HEK293 (cell line): Measurements from ENCODE around the gene PPARD.

ENCODE experiments used
- CTCF ChIA-PET: fragments of 350-600 bp; formaldehyde crosslinking; extraction: SDS; loops from one replicate; lab custom pipeline; 2021; ENCODE audit warnings: antibody characterized with exemption; lab: Yijun Ruan, JAX
- POLR2A ChIA-PET: fragments of 300-600 bp; formaldehyde crosslinking; extraction: SDS; loops from one replicate; lab custom pipeline; 2020; ENCODE audit warnings: antibody characterized with exemption, inconsistent platforms; lab: Yijun Ruan, JAX
- H3K27ac ChIP-seq: fragments of 200-500 bp; sonication (Bioruptor generic); 2 replicates; pipeline ENCODE4 v1.5.1; 2014; ENCODE audit warnings: low read depth, low read length, control low read depth, inconsistent platforms; ENCODE audit errors: extremely low read depth
- H3K36me3 ChIP-seq, 2 experiments: fragments of 200-500 bp in 1 of 2; sonication (Bioruptor generic) in 1 of 2; 1 replicate in 1 of 2; 2 replicates in 1 of 2; pipeline ENCODE4 v1.5.1; 2014 to 2017; ENCODE audit warnings: inconsistent platforms in 2 of 2, low read length in 2 of 2; ENCODE audit not compliant: control insufficient read depth in 2 of 2, insufficient read depth in 1 of 2
- H3K4me1 ChIP-seq: fragments of 200-500 bp; sonication (Bioruptor generic); 2 replicates; pipeline ENCODE4 v1.5.1; 2014; ENCODE audit warnings: mild to moderate bottlenecking, low read length, inconsistent platforms; ENCODE audit not compliant: control insufficient read depth, insufficient read depth
- H3K4me3 ChIP-seq: 2 replicates; pipeline ENCODE4 v1.5.1; 2011; ENCODE audit warnings: low read depth, mild to moderate bottlenecking, control low read depth, low read length, moderate library complexity
- H3K9me3 ChIP-seq: fragments of 200-500 bp; sonication (Bioruptor generic); 2 replicates; pipeline ENCODE4 v1.5.1; 2014; ENCODE audit warnings: low read depth, low read length, inconsistent platforms; ENCODE audit not compliant: control insufficient read depth, insufficient read depth
- GFI1B ChIP-seq: fragments of 450-650 bp; formaldehyde crosslinking; IDR thresholded peaks from 2 replicates; pipeline ENCODE4 v1.5.1; 2016; ENCODE audit warnings: missing biosample characterization, missing genetic modification characterization
- GLIS1 ChIP-seq: fragments of 450-650 bp; formaldehyde crosslinking; IDR thresholded peaks from 2 replicates; pipeline ENCODE4 v1.5.1; 2016; ENCODE audit warnings: missing biosample characterization, missing genetic modification characterization
- HOXA7 ChIP-seq: sonication (generic); formaldehyde crosslinking; IDR thresholded peaks from 2 replicates; pipeline ENCODE4 v1.8.1; 2022; ENCODE audit warnings: missing genetic modification reagents, borderline replicate concordance
- PRDM1 ChIP-seq: fragments of 450-650 bp; formaldehyde crosslinking; IDR thresholded peaks from 2 replicates; pipeline ENCODE4; 2016; ENCODE audit warnings: missing biosample characterization, missing genetic modification characterization
- REPIN1 ChIP-seq: fragments of 450-650 bp; formaldehyde crosslinking; IDR thresholded peaks from 2 replicates; pipeline ENCODE4 v1.5.1; 2017; ENCODE audit warnings: missing biosample characterization, missing genetic modification characterization, low read depth
- SP7 ChIP-seq: fragments of 450-650 bp; formaldehyde crosslinking; IDR thresholded peaks from 2 replicates; pipeline ENCODE4 v1.5.1; 2016; ENCODE audit warnings: missing biosample characterization, missing genetic modification characterization
- TCF7L2 ChIP-seq: IDR thresholded peaks from 2 replicates; pipeline ENCODE4 v1.6.1; 2011; ENCODE audit warnings: low read depth, mild to moderate bottlenecking, inconsistent platforms, low read length, moderate library complexity, borderline replicate concordance
- ZEB2 ChIP-seq: fragments of 450-650 bp; formaldehyde crosslinking; IDR thresholded peaks from 2 replicates; pipeline ENCODE4 v1.5.1; 2016; ENCODE audit warnings: missing biosample characterization, missing genetic modification characterization
- ZIC2 ChIP-seq: fragments of 450-650 bp; formaldehyde crosslinking; IDR thresholded peaks from 2 replicates; pipeline ENCODE4 v1.5.1; 2016; ENCODE audit warnings: missing biosample characterization, missing genetic modification characterization
- ZNF112 ChIP-seq: fragments of 450-650 bp; formaldehyde crosslinking; IDR thresholded peaks from 2 replicates; pipeline ENCODE4 v1.5.0; 2017; ENCODE audit warnings: missing biosample characterization, missing genetic modification characterization
- ZNF2 ChIP-seq: fragments of 450-650 bp; formaldehyde crosslinking; IDR thresholded peaks from 2 replicates; pipeline ENCODE4 v1.5.1; 2016; ENCODE audit warnings: missing biosample characterization, missing genetic modification characterization
- ZNF433 ChIP-seq: fragments of 450-650 bp; formaldehyde crosslinking; IDR thresholded peaks from 2 replicates; pipeline ENCODE4 v1.5.1; 2016; ENCODE audit warnings: missing biosample characterization, missing genetic modification characterization, low read depth
- ZNF473 ChIP-seq: fragments of 450-650 bp; formaldehyde crosslinking; IDR thresholded peaks from 2 replicates; pipeline ENCODE4 v1.5.1; 2017; ENCODE audit warnings: missing biosample characterization, missing genetic modification characterization
- ZNF510 ChIP-seq: fragments of 450-650 bp; formaldehyde crosslinking; IDR thresholded peaks from 2 replicates; pipeline ENCODE4 v1.5.1; 2018; ENCODE audit warnings: mild to moderate bottlenecking, missing genetic modification characterization, missing biosample characterization; ENCODE audit not compliant: insufficient replicate concordance
- ZNF571 ChIP-seq: fragments of 450-650 bp; formaldehyde crosslinking; IDR thresholded peaks from 2 replicates; pipeline ENCODE4 v1.5.0; 2017; ENCODE audit warnings: missing biosample characterization, missing genetic modification characterization
- ZNF624 ChIP-seq: fragments of 450-650 bp; formaldehyde crosslinking; IDR thresholded peaks from 2 replicates; pipeline ENCODE4 v1.5.1; 2017; ENCODE audit warnings: missing biosample characterization, missing genetic modification characterization
- ZNF660 ChIP-seq: fragments of 450-650 bp; IDR thresholded peaks from 2 replicates; pipeline ENCODE4 v1.5.1; 2018; ENCODE audit warnings: missing biosample characterization, mild to moderate bottlenecking, missing genetic modification characterization
- TF ChIP-seq, protein P1 (sequence below): fragments of 450-650 bp; formaldehyde crosslinking; IDR thresholded peaks from 2 replicates; pipeline ENCODE4 v1.5.1; 2017; ENCODE audit warnings: missing biosample characterization, mild to moderate bottlenecking, missing genetic modification characterization, moderate library complexity
- TF ChIP-seq, protein P2 (sequence below): fragments of 450-650 bp; formaldehyde crosslinking; IDR thresholded peaks from 2 replicates; pipeline ENCODE4 v1.5.1; 2016; ENCODE audit warnings: missing biosample characterization, missing genetic modification characterization, low read depth
- TF ChIP-seq, protein P3 (sequence below): fragments of 450-650 bp; formaldehyde crosslinking; IDR thresholded peaks from 2 replicates; pipeline ENCODE4; 2016; ENCODE audit warnings: missing biosample characterization, missing genetic modification characterization
- TF ChIP-seq, protein P4 (sequence below): fragments of 450-650 bp; IDR thresholded peaks from 2 replicates; pipeline ENCODE4 v1.5.1; 2018; ENCODE audit warnings: missing biosample characterization, mild to moderate bottlenecking, missing genetic modification characterization
- TF ChIP-seq, protein P5 (sequence below): fragments of 450-650 bp; formaldehyde crosslinking; IDR thresholded peaks from 2 replicates; pipeline ENCODE4 v1.5.1; 2016; ENCODE audit warnings: missing biosample characterization, missing genetic modification characterization
- TF ChIP-seq, protein P6 (sequence below): fragments of 450-650 bp; formaldehyde crosslinking; IDR thresholded peaks from 2 replicates; pipeline ENCODE4 v1.5.1; 2016; ENCODE audit warnings: missing biosample characterization, missing genetic modification characterization, borderline replicate concordance
- TF ChIP-seq, protein P7 (sequence below): fragments of 450-650 bp; formaldehyde crosslinking; IDR thresholded peaks from 2 replicates; pipeline ENCODE4 v1.5.1; 2017; ENCODE audit warnings: missing biosample characterization, missing genetic modification characterization

The PPARD gene

DNA sequence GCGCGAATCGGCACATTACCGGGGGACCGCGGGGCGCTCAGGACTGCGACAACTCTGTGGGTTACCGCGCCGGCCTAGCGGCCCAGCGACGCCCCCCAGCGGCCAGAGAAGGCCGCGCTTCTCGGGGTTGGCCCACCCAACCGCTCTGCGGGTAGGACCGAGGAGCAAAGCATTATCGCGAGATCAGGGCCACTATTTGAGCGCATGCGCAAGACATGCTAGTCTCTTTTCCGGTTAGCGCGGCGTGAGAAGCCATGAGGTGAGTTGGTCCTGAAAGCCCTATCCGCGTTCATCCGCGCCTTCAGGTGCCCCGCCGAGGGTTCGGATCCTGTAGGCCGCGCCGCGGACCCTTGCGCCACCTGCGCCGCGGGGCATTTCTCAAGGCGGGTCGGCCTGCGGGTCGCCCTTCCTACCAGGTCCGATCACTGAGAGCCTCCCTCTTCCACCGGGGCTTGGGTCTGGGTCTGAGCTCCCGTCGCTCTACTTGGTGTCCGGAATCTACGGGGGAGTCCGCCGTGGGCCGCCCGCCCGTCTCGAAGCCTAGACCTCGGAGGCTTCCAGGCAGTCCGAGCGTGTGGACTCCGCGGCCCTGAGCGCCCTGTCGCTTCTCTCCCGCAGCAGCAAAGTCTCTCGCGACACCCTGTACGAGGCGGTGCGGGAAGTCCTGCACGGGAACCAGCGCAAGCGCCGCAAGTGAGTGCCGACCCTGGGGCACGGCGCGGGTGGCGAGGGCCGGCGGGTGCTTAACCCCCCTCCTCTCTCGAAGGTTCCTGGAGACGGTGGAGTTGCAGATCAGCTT, 126.0 kb downstream of the PPARD start, which contains the start of gene RPL10A (continued):
- TF ChIP-seq, protein P1, sequence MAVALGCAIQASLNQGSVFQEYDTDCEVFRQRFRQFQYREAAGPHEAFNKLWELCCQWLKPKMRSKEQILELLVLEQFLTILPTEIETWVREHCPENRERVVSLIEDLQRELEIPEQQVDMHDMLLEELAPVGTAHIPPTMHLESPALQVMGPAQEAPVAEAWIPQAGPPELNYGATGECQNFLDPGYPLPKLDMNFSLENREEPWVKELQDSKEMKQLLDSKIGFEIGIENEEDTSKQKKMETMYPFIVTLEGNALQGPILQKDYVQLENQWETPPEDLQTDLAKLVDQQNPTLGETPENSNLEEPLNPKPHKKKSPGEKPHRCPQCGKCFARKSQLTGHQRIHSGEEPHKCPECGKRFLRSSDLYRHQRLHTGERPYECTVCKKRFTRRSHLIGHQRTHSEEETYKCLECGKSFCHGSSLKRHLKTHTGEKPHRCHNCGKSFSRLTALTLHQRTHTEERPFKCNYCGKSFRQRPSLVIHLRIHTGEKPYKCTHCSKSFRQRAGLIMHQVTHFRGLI (tag by site-specific recombination), result no peak; the same call in none of the 2 replicates
- TF ChIP-seq ZNF433 (tag by site-specific recombination) (no peak), ZIC2 (peak; percentile 74)
- TF ChIP-seq, protein P2, sequence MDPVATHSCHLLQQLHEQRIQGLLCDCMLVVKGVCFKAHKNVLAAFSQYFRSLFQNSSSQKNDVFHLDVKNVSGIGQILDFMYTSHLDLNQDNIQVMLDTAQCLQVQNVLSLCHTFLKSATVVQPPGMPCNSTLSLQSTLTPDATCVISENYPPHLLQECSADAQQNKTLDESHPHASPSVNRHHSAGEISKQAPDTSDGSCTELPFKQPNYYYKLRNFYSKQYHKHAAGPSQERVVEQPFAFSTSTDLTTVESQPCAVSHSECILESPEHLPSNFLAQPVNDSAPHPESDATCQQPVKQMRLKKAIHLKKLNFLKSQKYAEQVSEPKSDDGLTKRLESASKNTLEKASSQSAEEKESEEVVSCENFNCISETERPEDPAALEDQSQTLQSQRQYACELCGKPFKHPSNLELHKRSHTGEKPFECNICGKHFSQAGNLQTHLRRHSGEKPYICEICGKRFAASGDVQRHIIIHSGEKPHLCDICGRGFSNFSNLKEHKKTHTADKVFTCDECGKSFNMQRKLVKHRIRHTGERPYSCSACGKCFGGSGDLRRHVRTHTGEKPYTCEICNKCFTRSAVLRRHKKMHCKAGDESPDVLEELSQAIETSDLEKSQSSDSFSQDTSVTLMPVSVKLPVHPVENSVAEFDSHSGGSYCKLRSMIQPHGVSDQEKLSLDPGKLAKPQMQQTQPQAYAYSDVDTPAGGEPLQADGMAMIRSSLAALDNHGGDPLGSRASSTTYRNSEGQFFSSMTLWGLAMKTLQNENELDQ (tag by site-specific recombination), result no peak

DNA sequence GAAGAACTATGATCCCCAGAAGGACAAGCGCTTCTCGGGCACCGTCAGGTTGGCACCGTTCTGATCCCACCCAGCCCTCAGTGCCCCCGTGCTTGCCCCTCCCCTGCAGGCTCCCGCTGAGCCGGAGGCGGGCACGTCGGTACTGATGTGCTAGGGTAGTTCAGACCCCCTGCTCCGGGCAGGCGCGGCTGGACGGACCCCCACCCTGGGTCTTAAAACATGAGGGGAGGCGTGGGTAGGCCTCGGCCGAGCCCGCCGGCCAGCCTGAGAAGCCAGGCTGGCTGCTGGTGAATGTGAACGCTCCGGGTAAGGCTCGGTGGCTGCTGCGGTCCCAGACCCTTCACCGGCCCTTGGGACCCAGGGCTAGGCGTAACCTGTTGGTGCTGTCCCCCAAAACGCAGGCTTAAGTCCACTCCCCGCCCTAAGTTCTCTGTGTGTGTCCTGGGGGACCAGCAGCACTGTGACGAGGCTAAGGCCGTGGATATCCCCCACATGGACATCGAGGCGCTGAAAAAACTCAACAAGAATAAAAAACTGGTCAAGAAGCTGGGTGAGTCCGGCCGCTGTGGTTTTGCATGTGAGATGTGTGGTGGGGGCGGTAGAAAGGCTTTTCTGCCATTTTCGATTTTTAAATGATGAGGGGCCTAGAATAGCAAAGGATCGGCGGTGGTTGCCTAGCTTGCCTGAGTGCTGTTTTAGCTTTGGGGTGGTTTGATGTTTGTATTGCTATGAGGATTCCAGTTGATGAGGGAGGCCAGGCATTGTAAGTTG, 126.8 kb downstream of the PPARD start:
- H3K4me3 ChIP-seq, result peak overlapping the region; percentile 80
- ChIA-PET POLR2A (interaction anchor here (0.6 to 9.5 kb wide), 15 partner anchors 11 to 203 kb away, joined by 3 to 198 read pairs (median 3); partner anchors contain the start of genes FANCE and TEAD3), CTCF (interaction anchor here (0.6 to 6.3 kb wide), 10 partner anchors 9 to 426 kb away, joined by 3 to 53 read pairs (median 6); partner anchors contain the start of genes FANCE and PPARD)
- H3K4me1 ChIP-seq, result 0 out of 2 replicates have a peak, but pooled peaks cover 5% of the 10 kb centered on the region
- H3K36me3 ChIP-seq, result peaks cover 13 to 79% of the 10 kb centered on the region in 2 experiments; a peak in 2 of 3 replicates
- no peaks in the 10 kb centered on the region for H3K9me3 ChIP-seq
- peak overlapping the region; percentile 100 for H3K27ac ChIP-seq
- no peak for TF ChIP-seq TCF7L2
- TF ChIP-seq GFI1B, result no peak
- no peak for TF ChIP-seq REPIN1 (tag by site-specific recombination)
- no peak for TF ChIP-seq ZNF2
- no peak for TF ChIP-seq ZNF624
- TF ChIP-seq, protein P3, sequence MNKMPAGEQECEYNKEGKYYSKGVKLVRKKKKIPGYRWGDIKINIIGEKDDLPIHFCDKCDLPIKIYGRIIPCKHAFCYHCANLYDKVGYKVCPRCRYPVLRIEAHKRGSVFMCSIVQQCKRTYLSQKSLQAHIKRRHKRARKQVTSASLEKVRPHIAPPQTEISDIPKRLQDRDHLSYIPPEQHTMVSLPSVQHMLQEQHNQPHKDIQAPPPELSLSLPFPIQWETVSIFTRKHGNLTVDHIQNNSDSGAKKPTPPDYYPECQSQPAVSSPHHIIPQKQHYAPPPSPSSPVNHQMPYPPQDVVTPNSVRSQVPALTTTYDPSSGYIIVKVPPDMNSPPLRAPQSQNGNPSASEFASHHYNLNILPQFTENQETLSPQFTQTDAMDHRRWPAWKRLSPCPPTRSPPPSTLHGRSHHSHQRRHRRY, result 0 out of 2 replicates have a peak, but pooled peaks have one; percentile 27
- no peak for TF ChIP-seq PRDM1
- TF ChIP-seq, protein P4, sequence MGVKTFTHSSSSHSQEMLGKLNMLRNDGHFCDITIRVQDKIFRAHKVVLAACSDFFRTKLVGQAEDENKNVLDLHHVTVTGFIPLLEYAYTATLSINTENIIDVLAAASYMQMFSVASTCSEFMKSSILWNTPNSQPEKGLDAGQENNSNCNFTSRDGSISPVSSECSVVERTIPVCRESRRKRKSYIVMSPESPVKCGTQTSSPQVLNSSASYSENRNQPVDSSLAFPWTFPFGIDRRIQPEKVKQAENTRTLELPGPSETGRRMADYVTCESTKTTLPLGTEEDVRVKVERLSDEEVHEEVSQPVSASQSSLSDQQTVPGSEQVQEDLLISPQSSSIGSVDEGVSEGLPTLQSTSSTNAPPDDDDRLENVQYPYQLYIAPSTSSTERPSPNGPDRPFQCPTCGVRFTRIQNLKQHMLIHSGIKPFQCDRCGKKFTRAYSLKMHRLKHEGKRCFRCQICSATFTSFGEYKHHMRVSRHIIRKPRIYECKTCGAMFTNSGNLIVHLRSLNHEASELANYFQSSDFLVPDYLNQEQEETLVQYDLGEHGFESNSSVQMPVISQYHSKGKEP (tag by site-specific recombination), result no peak
- no peak for TF ChIP-seq ZNF112 (tag by site-specific recombination)
- peak; percentile 16; the same call in 1 of the 2 replicates for TF ChIP-seq GLIS1 (tag by site-specific recombination)
- TF ChIP-seq, protein P5, sequence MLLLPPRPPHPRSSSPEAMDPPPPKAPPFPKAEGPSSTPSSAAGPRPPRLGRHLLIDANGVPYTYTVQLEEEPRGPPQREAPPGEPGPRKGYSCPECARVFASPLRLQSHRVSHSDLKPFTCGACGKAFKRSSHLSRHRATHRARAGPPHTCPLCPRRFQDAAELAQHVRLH (tag by site-specific recombination), result no peak
- TF ChIP-seq SP7 (tag by site-specific recombination), result no peak
- no peak for TF ChIP-seq ZEB2
- no peak for TF ChIP-seq ZNF660 (tag by site-specific recombination)
- TF ChIP-seq, protein P6, sequence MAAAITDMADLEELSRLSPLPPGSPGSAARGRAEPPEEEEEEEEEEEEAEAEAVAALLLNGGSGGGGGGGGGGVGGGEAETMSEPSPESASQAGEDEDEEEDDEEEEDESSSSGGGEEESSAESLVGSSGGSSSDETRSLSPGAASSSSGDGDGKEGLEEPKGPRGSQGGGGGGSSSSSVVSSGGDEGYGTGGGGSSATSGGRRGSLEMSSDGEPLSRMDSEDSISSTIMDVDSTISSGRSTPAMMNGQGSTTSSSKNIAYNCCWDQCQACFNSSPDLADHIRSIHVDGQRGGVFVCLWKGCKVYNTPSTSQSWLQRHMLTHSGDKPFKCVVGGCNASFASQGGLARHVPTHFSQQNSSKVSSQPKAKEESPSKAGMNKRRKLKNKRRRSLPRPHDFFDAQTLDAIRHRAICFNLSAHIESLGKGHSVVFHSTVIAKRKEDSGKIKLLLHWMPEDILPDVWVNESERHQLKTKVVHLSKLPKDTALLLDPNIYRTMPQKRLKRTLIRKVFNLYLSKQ, result no peak
- TF ChIP-seq HOXA7 (CRISPR knock-in tag), result no peak
- no peak for TF ChIP-seq ZNF510
- TF ChIP-seq ZNF571, result no peak
- no peak for TF ChIP-seq ZNF473 (tag by site-specific recombination)
- TF ChIP-seq, protein P7, sequence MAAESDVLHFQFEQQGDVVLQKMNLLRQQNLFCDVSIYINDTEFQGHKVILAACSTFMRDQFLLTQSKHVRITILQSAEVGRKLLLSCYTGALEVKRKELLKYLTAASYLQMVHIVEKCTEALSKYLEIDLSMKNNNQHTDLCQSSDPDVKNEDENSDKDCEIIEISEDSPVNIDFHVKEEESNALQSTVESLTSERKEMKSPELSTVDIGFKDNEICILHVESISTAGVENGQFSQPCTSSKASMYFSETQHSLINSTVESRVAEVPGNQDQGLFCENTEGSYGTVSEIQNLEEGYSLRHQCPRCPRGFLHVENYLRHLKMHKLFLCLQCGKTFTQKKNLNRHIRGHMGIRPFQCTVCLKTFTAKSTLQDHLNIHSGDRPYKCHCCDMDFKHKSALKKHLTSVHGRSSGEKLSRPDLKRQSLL, result no peak
